ENCODE results near the gene ACMSD. TPM values are rescaled to one million over a fixed set of nuclear protein-coding genes. Genes with fewer than 3 reads are reported as not detected.

The ACMSD gene
- total and polyA plus RNA-seq, 9 of the 15 experiments (the other 6 are each of a cell fraction or from before 2014, with no cell fraction given): not detected

DNA sequence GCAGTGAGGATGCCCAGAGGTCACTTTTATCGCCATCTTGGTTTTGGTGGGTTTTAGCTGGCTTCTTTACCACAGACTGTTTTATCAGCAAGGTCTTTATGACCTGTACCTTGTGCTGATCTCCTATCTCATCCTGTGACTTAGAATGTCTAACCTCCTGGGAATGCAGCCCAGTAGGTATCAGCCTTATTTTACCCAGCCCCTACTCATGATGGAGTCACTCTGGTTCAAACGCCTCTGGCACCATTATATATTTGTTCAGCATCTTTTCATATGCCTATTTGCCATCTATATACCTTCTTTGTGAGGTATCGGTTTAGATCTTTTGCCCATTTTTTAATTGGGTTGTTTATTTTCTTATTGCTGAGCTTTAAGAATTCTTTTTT, 73.0 kb downstream of the ACMSD start:
- Histone ChIP-seq H3K9me1 (ENCODE audit: control insufficient read depth, insufficient read depth, low read length) (no peaks in the 10 kb centered on the region), H3K9ac (ENCODE audit: insufficient read depth in 1 of 2, low read depth in 2 of 2, low read length in 2 of 2) (no peak overlapping the region), H3K79me2 (ENCODE audit: control insufficient read depth, insufficient read depth, low read length) (no peaks in the 10 kb centered on the region), H3K27ac (ENCODE audit: extremely low read depth, low read depth, low read length) (no peak overlapping the region), H3K9me3 (replicated peaks; ENCODE audit: control insufficient read depth, insufficient read depth, low read depth, low read length) (no peaks in the 10 kb centered on the region), H3K4me1 (replicated peaks in 1 of 2; ENCODE audit: control insufficient read depth in 2 of 2, insufficient read depth in 2 of 2, low read length in 2 of 2) (no peaks in the 10 kb centered on the region), H2AFZ (ENCODE audit: low read depth, low read length) (no peak overlapping the region), H4K20me1 (replicated peaks; ENCODE audit: control insufficient read depth, insufficient read depth, low read length) (no peaks in the 10 kb centered on the region), H3K4me2 (ENCODE audit: insufficient read depth, low read length) (no peak overlapping the region), H3K27me3 (ENCODE audit: control insufficient read depth in 2 of 2, insufficient read depth in 2 of 2, low read length in 2 of 2) (no peaks in the 10 kb centered on the region), H3K36me3 (ENCODE audit: control insufficient read depth, insufficient read depth, low read length) (no peaks in the 10 kb centered on the region), H3K4me3 (no peak overlapping the region)
- CTCF ChIA-PET (ENCODE audit: low intra/inter-chr PET ratio): no interaction called here
- POLR2A ChIA-PET: no interaction called here
- ATAC-seq (no peak), FAIRE-seq (no peak), DNase-seq (ENCODE audit: extremely low read depth in 1 of 4, low spot score in 3 of 4) (no peak)
- no TSS peak for BruUV-seq (replicated peaks)
- TF ChIP-seq CBX2 (IDR thresholded peaks at IDR 0.05; ENCODE audit: insufficient read depth, low read length, poor library complexity, severe bottlenecking) (no peak), SRF (CRISPR knock-in tag; IDR thresholded peaks at IDR 0.05) (no peak)
- intact Hi-C loops (cut with micrococcal nuclease) (no loop called here), in situ Hi-C loops (cut with MboI) (no loop called here)
- 5% methylated on average over 3 of the region's 3 CpGs for WGBS (ENCODE audit: insufficient coverage, low coverage, missing lambda C conversion rate)

DNA sequence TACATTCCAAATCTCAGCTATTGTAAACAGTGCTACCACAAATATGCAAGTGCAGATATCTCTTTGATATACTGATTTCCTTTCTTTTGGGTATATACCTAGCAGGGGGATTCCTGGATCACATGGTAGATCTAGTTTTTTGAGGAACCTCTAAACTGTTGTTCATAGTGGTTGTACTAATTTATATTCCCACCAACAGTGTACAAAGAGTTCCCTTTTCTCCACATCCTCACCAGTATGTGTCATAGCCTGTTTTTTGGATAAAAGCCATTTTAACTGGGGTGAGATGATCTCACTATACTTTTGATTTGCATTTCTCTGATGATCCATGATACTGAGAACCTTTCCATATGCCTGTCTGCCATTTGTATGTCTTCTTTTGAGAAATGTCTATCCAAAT, 73.9 kb downstream of the ACMSD start:
- in situ Hi-C loops (cut with MboI): no loop called here
- no peaks in the 10 kb centered on the region for H4K20me1 ChIP-seq (replicated peaks; ENCODE audit: control insufficient read depth, insufficient read depth, low read length)

More for the DNA sequence above, 73.9 kb downstream of the ACMSD start:
- intact Hi-C loops (cut with micrococcal nuclease): no loop called here
- ATAC-seq: no peak
- POLR2A ChIA-PET: no interaction called here
- TF ChIP-seq, protein P1, sequence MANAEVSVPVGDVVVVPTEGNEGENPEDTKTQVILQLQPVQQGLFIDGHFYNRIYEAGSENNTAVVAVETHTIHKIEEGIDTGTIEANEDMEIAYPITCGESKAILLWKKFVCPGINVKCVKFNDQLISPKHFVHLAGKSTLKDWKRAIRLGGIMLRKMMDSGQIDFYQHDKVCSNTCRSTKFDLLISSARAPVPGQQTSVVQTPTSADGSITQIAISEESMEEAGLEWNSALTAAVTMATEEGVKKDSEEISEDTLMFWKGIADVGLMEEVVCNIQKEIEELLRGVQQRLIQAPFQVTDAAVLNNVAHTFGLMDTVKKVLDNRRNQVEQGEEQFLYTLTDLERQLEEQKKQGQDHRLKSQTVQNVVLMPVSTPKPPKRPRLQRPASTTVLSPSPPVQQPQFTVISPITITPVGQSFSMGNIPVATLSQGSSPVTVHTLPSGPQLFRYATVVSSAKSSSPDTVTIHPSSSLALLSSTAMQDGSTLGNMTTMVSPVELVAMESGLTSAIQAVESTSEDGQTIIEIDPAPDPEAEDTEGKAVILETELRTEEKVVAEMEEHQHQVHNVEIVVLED (CRISPR knock-in tag; IDR thresholded peaks at IDR 0.05): no peak
- TF ChIP-seq ZZZ3 (IDR thresholded peaks at IDR 0.05): no peak
- Histone ChIP-seq H3K27ac (ENCODE audit: extremely low read depth, low read depth, low read length) (no peak overlapping the region), H3K79me2 (ENCODE audit: control insufficient read depth, insufficient read depth, low read length) (no peaks in the 10 kb centered on the region), H3K9me3 (replicated peaks; ENCODE audit: control insufficient read depth, insufficient read depth, low read depth, low read length) (no peaks in the 10 kb centered on the region), H3K36me3 (ENCODE audit: control insufficient read depth, insufficient read depth, low read length) (no peaks in the 10 kb centered on the region), H3K4me3 (no peak overlapping the region), H3K9ac (ENCODE audit: insufficient read depth in 1 of 2, low read depth in 2 of 2, low read length in 2 of 2) (no peak overlapping the region), H3K27me3 (ENCODE audit: control insufficient read depth in 2 of 2, insufficient read depth in 2 of 2, low read length in 2 of 2) (no peaks in the 10 kb centered on the region), H3K9me1 (ENCODE audit: control insufficient read depth, insufficient read depth, low read length) (no peaks in the 10 kb centered on the region), H2AFZ (ENCODE audit: low read depth, low read length) (no peak overlapping the region), H3K4me2 (ENCODE audit: insufficient read depth, low read length) (no peak overlapping the region), H3K4me1 (replicated peaks in 1 of 2; ENCODE audit: control insufficient read depth in 2 of 2, insufficient read depth in 2 of 2, low read length in 2 of 2) (peaks cover 3 to 4% of the 10 kb centered on the region in 2 experiments; a peak in 3 of 5 replicates)
- no peak for FAIRE-seq
- BruUV-seq (replicated peaks): no TSS peak
- CTCF ChIA-PET (ENCODE audit: low intra/inter-chr PET ratio): no interaction called here
- DNase-seq (ENCODE audit: extremely low read depth in 1 of 4, low spot score in 3 of 4): no peak
